Testis (tissue), 3 donors: ENCODE data around the gene MYRFL. TPM values are rescaled to one million over a fixed set of nuclear protein-coding genes. Genes with fewer than 3 reads are reported as not detected.

ENCODE experiments used
- DNase-seq: peaks from one replicate; pipeline ENCODE4 v3.0.0-alpha.2; 2019
- H3K27ac ChIP-seq, 2 donors: fragments of 200-600 bp; sonication (generic); one replicate each; pipeline ENCODE4 v1.5.1; 2019
- H3K27me3 ChIP-seq: fragments of 200-600 bp; sonication (generic); one replicate; pipeline ENCODE4 v1.5.1; 2019
- H3K36me3 ChIP-seq: fragments of 200-600 bp; sonication (generic); one replicate; pipeline ENCODE4 v1.5.1; 2017; ENCODE audit warnings: low read depth; ENCODE audit errors: missing control alignments
- H3K4me1 ChIP-seq: fragments of 200-600 bp; sonication (generic); one replicate; pipeline ENCODE4 v1.5.1; 2019
- H3K4me3 ChIP-seq, 2 donors: fragments of 200-600 bp; sonication (generic); one replicate each; pipeline ENCODE4 v1.5.1; 2017 to 2019
- H3K9me3 ChIP-seq: fragments of 200-600 bp; sonication (generic); one replicate; pipeline ENCODE4 v1.5.1; 2017
- CTCF ChIP-seq, 3 experiments: fragments of 450-650 bp in 2 of 3; fragments of 200-600 bp in 1 of 3; sonication (generic) in 1 of 3; IDR thresholded peaks; one replicate each; pipeline ENCODE4 v1.5.1; 2016 to 2019; ENCODE audit warnings: antibody characterized with exemption in 3 of 3, mild to moderate bottlenecking in 2 of 3, moderate library complexity in 1 of 3
- POLR2A ChIP-seq: fragments of 450-650 bp; IDR thresholded peaks from one replicate; pipeline ENCODE4 v1.6.1; 2017; ENCODE audit warnings: antibody characterized with exemption, mild to moderate bottlenecking, moderate library complexity
- WGBS, 2 donors: methylation state at CpG; one replicate each; pipeline ENCODE4 v1.1.5; 2018; 5-methylcytosine and 5-hydroxymethylcytosine counted together
- intact Hi-C: fragments of 100-400 bp; cut with DNase I; formaldehyde crosslinking; loops from one replicate; pipeline ENCODE4 v1.15.1; 2023; ENCODE audit warnings: low total_unique reads
- polyA plus RNA-seq: library from polyadenylated mRNA; stranded (reverse); fragments of 350-450 nt; fragmentation: Illumina TruSeq; extraction: RNeasy Lipid Tissue Mini Kit (QIAGEN cat#74804); gene quantifications from one replicate; pipeline ENCODE4 v1.2.3, GENCODE V29; 2014; ENCODE audit warnings: low read depth, low replicate concordance; ENCODE audit not compliant: insufficient read depth
- total RNA-seq, 2 donors: library from RNA; depleted of rRNA; stranded (reverse); fragments of >200 nt; gene quantifications; one replicate each; pipeline ENCODE4 v1.2.3, GENCODE V29; 2016

The MYRFL gene
- total and polyA plus RNA-seq, 3 donors from 2014 or later, result 0.87 to 8.0 (median 1.0) TPM

- H3K27ac ChIP-seq, result no peak overlapping the region
- H3K36me3 ChIP-seq, result no peaks in the 10 kb centered on the region
- intact Hi-C loops, result no loop called here
- WGBS, 2 donors, result 94 to 99% methylated on average over 6 of the region's 6 CpGs
- H3K27me3 ChIP-seq, result no peaks in the 10 kb centered on the region
- no peak overlapping the region for H3K4me3 ChIP-seq
- H3K9me3 ChIP-seq, result no peaks in the 10 kb centered on the region
- no peak for DNase-seq
- TF ChIP-seq CTCF (IDR thresholded peaks at IDR 0.05), result no peak
- no peak for TF ChIP-seq POLR2A
- H3K4me1 ChIP-seq, result no peaks in the 10 kb centered on the region
These were observed 124.4 kb downstream of the MYRFL start for GRCh38 chr12:69949311-69950002.

- intact Hi-C loops, result no loop called here
These were observed 126.1 kb downstream of the MYRFL start for GRCh38 chr12:69951108-69951507.

GRCh38 chr12:69952890-69953289, 127.9 kb downstream of the MYRFL start:
- Histone ChIP-seq H3K27ac (no peak overlapping the region), H3K27me3 (no peaks in the 10 kb centered on the region), H3K4me1 (no peaks in the 10 kb centered on the region), H3K4me3 (no peak overlapping the region), H3K36me3 (no peaks in the 10 kb centered on the region), H3K9me3 (no peaks in the 10 kb centered on the region)
- WGBS, 2 donors, result 93 to 94% methylated on average over 2 of the region's 2 CpGs
- intact Hi-C loops, result no loop called here
- DNase-seq, result no peak
- TF ChIP-seq CTCF (IDR thresholded peaks at IDR 0.05), result no peak
- TF ChIP-seq POLR2A, result no peak

More at GRCh38 chr12:69951108-69951507, 126.1 kb downstream of the MYRFL start:
- Histone ChIP-seq H3K4me3 (no peak overlapping the region), H3K27me3 (no peaks in the 10 kb centered on the region), H3K36me3 (no peaks in the 10 kb centered on the region), H3K4me1 (no peaks in the 10 kb centered on the region), H3K27ac (no peak overlapping the region), H3K9me3 (no peaks in the 10 kb centered on the region)
- no peak for DNase-seq
- no peak for TF ChIP-seq CTCF (IDR thresholded peaks at IDR 0.05)
- TF ChIP-seq POLR2A, result no peak
- 92 to 100% methylated on average over 5 of the region's 5 CpGs for WGBS, 2 donors

GRCh38 chr12:69961246-69961645, 136.2 kb downstream of the MYRFL start:
- Histone ChIP-seq H3K36me3 (no peaks in the 10 kb centered on the region), H3K27ac (no peak overlapping the region), H3K4me1 (no peaks in the 10 kb centered on the region), H3K27me3 (no peaks in the 10 kb centered on the region), H3K4me3 (no peak overlapping the region), H3K9me3 (no peaks in the 10 kb centered on the region)
- no peak for DNase-seq
- intact Hi-C loops, result no loop called here
- TF ChIP-seq POLR2A (no peak), CTCF (IDR thresholded peaks at IDR 0.05) (no peak)

- Histone ChIP-seq H3K4me1 (no peaks in the 10 kb centered on the region), H3K27ac (no peak overlapping the region), H3K4me3 (no peak overlapping the region), H3K36me3 (no peaks in the 10 kb centered on the region), H3K27me3 (no peaks in the 10 kb centered on the region), H3K9me3 (no peaks in the 10 kb centered on the region)
- no peak for DNase-seq
- 53 to 60% methylated on average over 1 of the region's 1 CpG for WGBS, 2 donors
- intact Hi-C loops, result no loop called here
- no peak for TF ChIP-seq CTCF (IDR thresholded peaks at IDR 0.05)
These were observed 141.4 kb downstream of the MYRFL start for GRCh38 chr12:69966409-69966808.
